HL-60 (cell line): Measurements from ENCODE around the gene DECR2.
A peak's percentile ranks its signal among the peaks of the same experiment; 100 is the strongest.
"Not testable (repeated sequence)": the region's sequence is repeated elsewhere in the genome, so short reads cannot be mapped to it uniquely, and the experiment has no call there.

Experiments used
- DNase-seq, 2 experiments: peaks; one replicate each; pipeline ENCODE4 v3.0.0-alpha.2; 2010 to 2020; ENCODE audit warnings: low read depth in 1 of 2, low spot score in 1 of 2
- H3K27ac ChIP-seq: fragments of 250-450 bp; sonication (Bioruptor Pico); replicated peaks from 2 replicates; pipeline ENCODE4 v1.5.1; 2020; ENCODE audit warnings: mild to moderate bottlenecking, moderate library complexity
- H3K27me3 ChIP-seq: fragments of 250-450 bp; sonication (Bioruptor Pico); 2 replicates; pipeline ENCODE4 v1.5.1; 2021; ENCODE audit warnings: mild to moderate bottlenecking, moderate library complexity; ENCODE audit not compliant: insufficient read depth, poor library complexity, severe bottlenecking
- H3K4me3 ChIP-seq: replicated peaks from 2 replicates; pipeline ENCODE4 v1.5.1; 2011; ENCODE audit warnings: mild to moderate bottlenecking, control low read depth, low read length; ENCODE audit not compliant: insufficient read depth
- GABPA ChIP-seq: IDR thresholded peaks from 2 replicates; pipeline ENCODE4 v1.6.1; 2012; ENCODE audit warnings: low read depth
- POLR2AphosphoS5 ChIP-seq: IDR thresholded peaks from 2 replicates; pipeline ENCODE4 v1.6.1; 2012; ENCODE audit warnings: low read depth
- REST ChIP-seq: IDR thresholded peaks from 2 replicates; pipeline ENCODE4 v1.6.1; 2012; ENCODE audit warnings: low read depth; ENCODE audit not compliant: insufficient replicate concordance
- SPI1 ChIP-seq: IDR thresholded peaks from 2 replicates; pipeline ENCODE4 v1.6.1; 2012; ENCODE audit warnings: low read depth, mild to moderate bottlenecking, borderline replicate concordance
- TF ChIP-seq, protein P1 (sequence below): IDR thresholded peaks from one replicate; pipeline ENCODE4 v1.5.1; 2011; ENCODE audit warnings: low read length, control low read depth, inconsistent platforms; ENCODE audit not compliant: insufficient read depth

Gene DECR2

GRCh38 chr16:414395-415169 lies 12.9 kb downstream of the DECR2 start:
- no peak overlapping the region for H3K27ac ChIP-seq
- H3K27me3 ChIP-seq = no peaks in the 10 kb centered on the region
- no peak for TF ChIP-seq GABPA
- no peak overlapping the region for H3K4me3 ChIP-seq
- no peak for DNase-seq

DNA sequence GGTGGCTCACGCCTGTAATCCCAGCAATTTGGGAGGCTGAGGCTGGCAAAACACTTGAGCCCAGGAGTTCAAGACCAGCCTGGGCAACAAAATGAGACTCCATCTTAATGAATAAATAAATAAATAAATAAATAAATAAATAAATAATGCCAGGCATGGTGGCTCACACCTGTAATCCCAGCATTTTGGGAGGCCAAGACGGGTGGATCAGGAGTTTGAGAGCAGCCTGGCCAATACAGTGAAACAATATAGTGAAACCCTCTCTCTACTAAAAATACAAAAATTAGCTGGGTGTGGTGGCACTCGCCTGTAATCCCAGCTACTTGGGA lies 13.4 kb downstream of the DECR2 start:
- not testable (repeated sequence) for DNase-seq, H3K4me3 ChIP-seq, H3K27me3 ChIP-seq, H3K27ac ChIP-seq

- H3K27me3 ChIP-seq = peaks cover 11% of the 10 kb centered on the region
- H3K27ac ChIP-seq, H3K4me3 ChIP-seq, DNase-seq: not testable (repeated sequence)
Measured at GRCh38 chr16:422179-422578, 20.5 kb downstream of the DECR2 start.

DNA sequence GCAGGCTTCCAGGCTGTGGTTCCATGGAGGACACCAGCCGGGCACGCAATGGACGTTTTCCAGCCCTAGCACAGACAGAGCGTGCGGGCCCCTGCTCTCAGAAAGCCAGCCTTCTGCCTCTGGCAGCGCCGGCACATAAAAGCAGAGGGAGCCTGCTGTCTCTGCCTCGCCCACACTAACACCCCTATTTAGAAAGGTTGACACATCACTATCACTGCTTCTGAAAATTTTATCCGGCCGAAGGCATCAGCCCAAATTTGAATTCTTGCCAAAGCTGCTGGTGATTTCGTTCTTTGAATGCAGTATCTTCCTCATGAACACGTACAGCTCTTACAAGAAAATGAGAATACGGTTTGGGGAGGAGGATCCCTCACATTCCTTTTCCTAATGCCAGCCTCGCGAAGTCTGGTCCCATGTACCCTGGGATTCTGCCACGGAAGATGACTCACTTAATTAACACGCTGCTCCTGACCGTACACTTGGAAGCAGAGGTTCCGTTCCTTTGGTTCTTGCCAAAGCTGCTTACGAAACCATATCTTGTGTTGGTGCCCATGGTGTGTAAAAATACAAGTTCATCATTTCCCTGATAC lies 22.4 kb downstream of the DECR2 start:
- no peak for TF ChIP-seq POLR2AphosphoS5
- TF ChIP-seq, protein P1, sequence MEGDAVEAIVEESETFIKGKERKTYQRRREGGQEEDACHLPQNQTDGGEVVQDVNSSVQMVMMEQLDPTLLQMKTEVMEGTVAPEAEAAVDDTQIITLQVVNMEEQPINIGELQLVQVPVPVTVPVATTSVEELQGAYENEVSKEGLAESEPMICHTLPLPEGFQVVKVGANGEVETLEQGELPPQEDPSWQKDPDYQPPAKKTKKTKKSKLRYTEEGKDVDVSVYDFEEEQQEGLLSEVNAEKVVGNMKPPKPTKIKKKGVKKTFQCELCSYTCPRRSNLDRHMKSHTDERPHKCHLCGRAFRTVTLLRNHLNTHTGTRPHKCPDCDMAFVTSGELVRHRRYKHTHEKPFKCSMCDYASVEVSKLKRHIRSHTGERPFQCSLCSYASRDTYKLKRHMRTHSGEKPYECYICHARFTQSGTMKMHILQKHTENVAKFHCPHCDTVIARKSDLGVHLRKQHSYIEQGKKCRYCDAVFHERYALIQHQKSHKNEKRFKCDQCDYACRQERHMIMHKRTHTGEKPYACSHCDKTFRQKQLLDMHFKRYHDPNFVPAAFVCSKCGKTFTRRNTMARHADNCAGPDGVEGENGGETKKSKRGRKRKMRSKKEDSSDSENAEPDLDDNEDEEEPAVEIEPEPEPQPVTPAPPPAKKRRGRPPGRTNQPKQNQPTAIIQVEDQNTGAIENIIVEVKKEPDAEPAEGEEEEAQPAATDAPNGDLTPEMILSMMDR = no peak
- no peak for TF ChIP-seq SPI1
- TF ChIP-seq GABPA = no peak
- no peak for TF ChIP-seq REST
- no peak overlapping the region for H3K27ac ChIP-seq
- DNase-seq = peak; percentile 24 to 82
- H3K27me3 ChIP-seq = peaks cover 11% of the 10 kb centered on the region
- H3K4me3 ChIP-seq = no peak overlapping the region

- TF ChIP-seq REST (no peak), SPI1 (no peak), POLR2AphosphoS5 (no peak), GABPA (no peak)
- TF ChIP-seq, protein P1 = no peak
- peaks cover 11% of the 10 kb centered on the region for H3K27me3 ChIP-seq
- H3K27ac ChIP-seq = no peak overlapping the region
- no peak for DNase-seq
- H3K4me3 ChIP-seq = peak overlapping the region; percentile 60
Measured at GRCh38 chr16:424623-425081, 23.0 kb downstream of the DECR2 start.
